ENCODE data around the gene SLC26A6. TPM values are rescaled to one million over a fixed set of nuclear protein-coding genes. Genes with fewer than 3 reads are reported as not detected.

SLC26A6 gene
- total and polyA plus RNA-seq, 8 donors: 14.0 to 34.9 (median 16.5) TPM

DNA sequence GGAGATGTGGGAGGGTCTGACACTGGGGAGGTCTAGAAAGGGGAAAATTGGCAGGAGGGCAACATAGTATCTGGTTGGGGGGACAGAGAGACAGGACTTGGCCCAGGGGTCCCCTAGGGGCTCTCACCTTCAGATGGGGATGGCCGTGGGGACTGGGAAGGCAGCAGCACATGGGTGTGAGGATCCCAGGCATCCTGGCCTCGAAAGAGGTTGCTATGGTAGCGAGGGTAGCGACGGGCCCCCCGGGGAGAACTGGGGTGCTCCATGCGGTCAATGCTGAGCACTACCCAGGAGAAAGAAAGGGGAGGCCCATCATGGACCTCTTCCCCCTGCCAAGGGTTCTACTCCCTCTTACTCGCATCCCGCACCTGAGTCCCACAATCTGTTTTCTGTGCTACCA lies 12.5 kb upstream of the SLC26A6 start:
- Histone ChIP-seq H3K36me3 (no peaks in the 10 kb centered on the region), H3K4me1 (no peaks in the 10 kb centered on the region), H3K9me3 (no peaks in the 10 kb centered on the region), H3K27me3 (no peaks in the 10 kb centered on the region), H3K27ac (no peak overlapping the region), H3K4me3 (no peak overlapping the region)
- DNase-seq (no peak), ATAC-seq (no peak)
- TF ChIP-seq, protein P1, sequence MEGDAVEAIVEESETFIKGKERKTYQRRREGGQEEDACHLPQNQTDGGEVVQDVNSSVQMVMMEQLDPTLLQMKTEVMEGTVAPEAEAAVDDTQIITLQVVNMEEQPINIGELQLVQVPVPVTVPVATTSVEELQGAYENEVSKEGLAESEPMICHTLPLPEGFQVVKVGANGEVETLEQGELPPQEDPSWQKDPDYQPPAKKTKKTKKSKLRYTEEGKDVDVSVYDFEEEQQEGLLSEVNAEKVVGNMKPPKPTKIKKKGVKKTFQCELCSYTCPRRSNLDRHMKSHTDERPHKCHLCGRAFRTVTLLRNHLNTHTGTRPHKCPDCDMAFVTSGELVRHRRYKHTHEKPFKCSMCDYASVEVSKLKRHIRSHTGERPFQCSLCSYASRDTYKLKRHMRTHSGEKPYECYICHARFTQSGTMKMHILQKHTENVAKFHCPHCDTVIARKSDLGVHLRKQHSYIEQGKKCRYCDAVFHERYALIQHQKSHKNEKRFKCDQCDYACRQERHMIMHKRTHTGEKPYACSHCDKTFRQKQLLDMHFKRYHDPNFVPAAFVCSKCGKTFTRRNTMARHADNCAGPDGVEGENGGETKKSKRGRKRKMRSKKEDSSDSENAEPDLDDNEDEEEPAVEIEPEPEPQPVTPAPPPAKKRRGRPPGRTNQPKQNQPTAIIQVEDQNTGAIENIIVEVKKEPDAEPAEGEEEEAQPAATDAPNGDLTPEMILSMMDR (IDR thresholded peaks at IDR 0.05): no peak
- intact Hi-C loops (cut with DNase I): no loop called here

DNA sequence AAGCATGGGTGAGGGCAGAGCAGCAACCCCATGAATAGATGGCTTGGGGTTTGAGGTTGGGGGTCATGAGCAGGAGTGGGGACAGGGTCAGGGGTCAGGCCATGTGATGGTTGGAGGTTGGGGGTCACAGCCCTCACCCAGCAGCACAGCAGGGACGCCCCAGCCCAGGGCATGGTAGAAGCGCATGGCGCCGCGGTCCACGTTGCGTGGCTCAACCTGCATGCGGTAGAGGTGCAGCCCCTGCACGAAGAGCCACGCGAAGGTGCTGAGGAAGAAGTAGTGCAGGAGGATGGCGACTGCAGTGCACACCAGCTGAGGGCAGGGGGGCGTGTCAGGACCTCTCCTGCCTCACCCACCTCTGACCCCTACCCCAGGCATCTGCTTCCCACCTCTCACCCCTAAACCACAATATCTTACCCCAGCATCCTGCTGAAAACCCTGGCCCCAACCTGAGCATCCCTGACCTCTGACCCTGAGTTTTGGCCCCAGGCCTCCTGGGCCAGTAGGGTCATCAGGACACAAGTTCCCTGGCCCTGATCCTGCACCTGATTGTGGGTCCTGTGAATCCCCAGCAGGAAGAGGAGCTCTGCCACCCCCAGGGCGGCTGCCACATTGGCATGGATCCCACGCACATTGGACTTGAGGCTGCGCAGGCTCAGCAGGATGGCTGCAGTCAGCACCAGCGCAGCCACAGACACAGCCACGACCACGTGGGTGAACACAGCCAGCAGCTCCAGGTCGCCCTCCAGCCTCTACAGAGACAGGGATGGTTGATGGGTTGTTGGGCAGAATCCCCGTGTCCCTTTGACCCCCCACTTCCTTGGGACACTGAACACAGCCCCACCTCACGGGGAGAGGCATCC lies 9.9 kb upstream of the SLC26A6 start:
- Histone ChIP-seq H3K27me3 (no peaks in the 10 kb centered on the region), H3K36me3 (no peaks in the 10 kb centered on the region), H3K4me1 (no peaks in the 10 kb centered on the region), H3K4me3 (no peak overlapping the region), H3K27ac (no peak overlapping the region), H3K9me3 (no peaks in the 10 kb centered on the region)
- intact Hi-C loops (cut with DNase I): no loop called here
- ATAC-seq (no peak), DNase-seq (no peak)
- TF ChIP-seq, protein P1 (IDR thresholded peaks at IDR 0.05): no peak

DNA sequence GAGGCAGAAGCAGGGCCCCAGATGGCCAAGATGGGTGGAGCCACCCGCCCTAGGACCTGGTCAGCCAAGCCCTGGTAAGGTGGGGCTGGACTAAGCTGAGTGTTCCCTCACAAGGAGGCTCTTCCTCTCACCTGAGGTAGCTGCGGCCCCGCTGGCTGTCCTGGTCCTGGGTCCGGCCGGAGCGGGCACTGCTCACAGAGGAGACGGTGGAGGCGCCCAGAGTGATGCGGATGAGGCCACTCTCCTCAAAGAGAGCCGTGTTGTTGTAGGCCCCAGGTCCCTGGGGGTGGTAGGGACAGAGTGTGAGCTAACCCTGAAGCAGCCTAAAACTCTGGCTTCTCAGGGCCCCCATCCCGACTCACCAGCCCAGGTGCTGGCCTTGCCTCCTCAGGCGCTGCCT lies 7.3 kb upstream of the SLC26A6 start:
- H3K4me3 ChIP-seq: no peak overlapping the region
- DNase-seq: no peak

DNA sequence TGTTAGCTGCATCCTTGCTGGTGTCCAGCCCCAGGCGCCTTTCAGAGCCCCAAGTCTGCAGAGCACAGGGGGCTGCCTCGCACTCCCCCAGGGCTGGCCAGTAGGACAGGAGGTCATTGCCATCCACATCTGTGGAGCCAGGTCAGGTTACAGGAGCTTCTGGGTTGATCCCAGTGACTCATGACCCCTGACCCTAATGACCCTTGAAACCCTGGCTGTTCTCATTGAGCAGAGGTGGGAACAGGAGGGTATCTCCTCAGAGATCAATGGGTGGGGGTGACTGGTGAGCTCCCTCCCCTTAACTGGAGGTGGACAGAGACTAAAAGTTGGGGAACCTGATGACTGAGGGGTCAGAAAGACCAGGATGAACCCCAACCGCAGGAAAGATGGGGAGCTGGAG lies 6.1 kb upstream of the SLC26A6 start:
- ATAC-seq (no peak), DNase-seq (no peak)
- intact Hi-C loops (cut with DNase I): no loop called here
- Histone ChIP-seq H3K36me3 (no peaks in the 10 kb centered on the region), H3K27me3 (no peaks in the 10 kb centered on the region), H3K9me3 (no peaks in the 10 kb centered on the region), H3K27ac (no peak overlapping the region), H3K4me3 (no peak overlapping the region), H3K4me1 (peaks cover 2% of the 10 kb centered on the region in 2 donors)
- TF ChIP-seq, protein P1 (IDR thresholded peaks at IDR 0.05): no peak

More for the DNA sequence above, 7.3 kb upstream of the SLC26A6 start:
- Histone ChIP-seq H3K27ac (no peak overlapping the region), H3K4me1 (no peaks in the 10 kb centered on the region), H3K9me3 (no peaks in the 10 kb centered on the region), H3K36me3 (no peaks in the 10 kb centered on the region), H3K27me3 (no peaks in the 10 kb centered on the region)
- TF ChIP-seq, protein P1 (IDR thresholded peaks at IDR 0.05): no peak
- ATAC-seq: no peak
- intact Hi-C loops (cut with DNase I): no loop called here

DNA sequence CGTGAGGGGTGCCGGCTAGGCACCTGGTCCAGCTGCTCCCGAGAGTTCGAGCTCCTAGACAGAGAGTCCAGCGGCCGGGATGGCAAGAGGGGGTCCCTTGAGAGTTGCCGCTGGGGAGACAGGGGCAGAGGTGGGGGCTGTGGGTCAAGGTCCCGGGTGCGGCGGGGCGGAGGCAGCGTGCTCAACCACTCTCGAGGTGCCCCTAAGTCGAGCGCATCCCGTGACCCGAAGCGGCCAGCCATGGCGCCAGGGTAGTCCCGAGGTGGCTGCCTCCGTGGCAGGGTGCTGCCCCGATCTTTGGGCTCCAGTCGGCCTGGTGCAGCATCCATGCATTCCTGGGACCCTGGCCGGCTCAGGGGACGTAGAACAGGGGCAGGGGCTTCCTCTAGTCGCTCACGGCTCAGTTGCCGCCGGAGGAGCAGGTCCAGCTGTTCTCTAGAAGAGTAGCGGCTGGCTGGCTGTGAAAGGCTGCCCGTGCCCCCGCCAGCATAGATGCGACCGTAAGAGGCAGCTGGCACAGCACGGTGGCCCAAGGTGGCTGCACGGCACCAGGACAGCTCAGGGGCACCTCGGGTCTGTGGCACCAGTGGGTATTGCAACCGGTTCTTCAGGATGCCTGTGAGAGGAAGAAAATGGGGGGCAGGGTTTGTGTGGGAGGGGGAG lies 4.8 kb upstream of the SLC26A6 start:
- intact Hi-C loops (cut with DNase I): no loop called here

More for the DNA sequence above, 4.8 kb upstream of the SLC26A6 start:
- ATAC-seq: no peak
- TF ChIP-seq, protein P1 (IDR thresholded peaks at IDR 0.05): no peak
- no peaks in the 10 kb centered on the region for H3K27me3 ChIP-seq
- H3K36me3 ChIP-seq: no peaks in the 10 kb centered on the region
- H3K27ac ChIP-seq: no peak overlapping the region
- H3K4me1 ChIP-seq: peaks cover 8 to 10% of the 10 kb centered on the region in 2 donors
- DNase-seq: peak in 1 of 4 donors; percentile 76
- H3K4me3 ChIP-seq: no peak overlapping the region
- no peaks in the 10 kb centered on the region for H3K9me3 ChIP-seq
